Common myeloid progenitor, CD34-positive (primary cell): ENCODE data around the gene CNKSR1.
"Not testable (repeated sequence)": the region's sequence is repeated elsewhere in the genome, so short reads cannot be mapped to it uniquely, and the experiment has no call there.

Experiments used
- CTCF ChIA-PET: fragments of 350-600 bp; sonication (Branson Sonifier 250); formaldehyde crosslinking; loops from one replicate; lab custom pipeline; 2021; ENCODE audit warnings: antibody characterized with exemption; lab: Charles Lee
- POLR2A ChIA-PET: fragments of 350-600 bp; sonication (Branson Sonifier 250); formaldehyde crosslinking; loops from one replicate; lab custom pipeline; 2021; ENCODE audit warnings: antibody characterized with exemption; lab: Charles Lee
- DNase-seq, 3 donors: peaks; one replicate each; pipeline versions ENCODE4 v3.0.0 to v3.0.0-alpha.2; 2013
- H3K27ac ChIP-seq, 2 experiments: 1 replicate in 1 of 2; 2 replicates in 1 of 2; pipeline ENCODE4 v1.7.0; 2013; ENCODE audit warnings: inconsistent platforms in 2 of 2, low read length in 2 of 2, mild to moderate bottlenecking in 2 of 2, low read depth in 1 of 2, moderate library complexity in 1 of 2; ENCODE audit not compliant: severe bottlenecking in 2 of 2, insufficient read depth in 1 of 2, poor library complexity in 1 of 2
- H3K27me3 ChIP-seq, 5 experiments: replicated peaks in 2 of 5; 1 replicate in 3 of 5; 2 replicates in 2 of 5; pipeline versions ENCODE4 v1.6.1 to v1.7.0; 2013; ENCODE audit warnings: low read length in 4 of 5, mild to moderate bottlenecking in 2 of 5, moderate library complexity in 2 of 5, inconsistent platforms in 1 of 5; ENCODE audit not compliant: insufficient read depth in 5 of 5, control insufficient read depth in 4 of 5
- H3K36me3 ChIP-seq, 4 experiments: 1 replicate in 2 of 4; 2 replicates in 2 of 4; pipeline versions ENCODE4 v1.6.1 to v1.7.0; 2013; ENCODE audit warnings: low read length in 3 of 4, control low read depth in 1 of 4, mild to moderate bottlenecking in 1 of 4; ENCODE audit not compliant: control insufficient read depth in 4 of 4, insufficient read depth in 4 of 4
- H3K4me1 ChIP-seq, 4 experiments: 1 replicate in 3 of 4; 2 replicates in 1 of 4; pipeline versions ENCODE4 v1.6.1 to v1.7.1; 2013; ENCODE audit warnings: low read length in 3 of 4, mild to moderate bottlenecking in 3 of 4, control low read depth in 1 of 4, inconsistent platforms in 1 of 4, moderate library complexity in 1 of 4; ENCODE audit not compliant: control insufficient read depth in 4 of 4, insufficient read depth in 4 of 4; ENCODE audit errors: control extremely low read depth in 1 of 4
- H3K4me3 ChIP-seq, 7 experiments: 1 replicate in 4 of 7; 2 replicates in 3 of 7; pipeline versions ENCODE4 v1.5.1 to v1.7.0; 2013; ENCODE audit warnings: mild to moderate bottlenecking in 7 of 7, low read length in 6 of 7, moderate library complexity in 6 of 7, inconsistent platforms in 2 of 7, low read depth in 2 of 7, control low read depth in 1 of 7; ENCODE audit not compliant: insufficient read depth in 4 of 7, control insufficient read depth in 1 of 7; ENCODE audit errors: extremely low read depth in 1 of 7
- H3K9me3 ChIP-seq, 5 experiments: 1 replicate in 4 of 5; 2 replicates in 1 of 5; pipeline versions ENCODE4 v1.6.1 to v1.7.1; 2013; ENCODE audit warnings: low read length in 4 of 5, mild to moderate bottlenecking in 2 of 5, inconsistent platforms in 1 of 5, low read depth in 1 of 5, moderate library complexity in 1 of 5; ENCODE audit not compliant: control insufficient read depth in 4 of 5, insufficient read depth in 2 of 5; ENCODE audit errors: control extremely low read depth in 1 of 5
- WGBS: methylation state at CpG from one replicate; pipeline ENCODE4 v1.1.5; 2013; ENCODE audit not compliant: insufficient coverage; 5-methylcytosine and 5-hydroxymethylcytosine counted together

CNKSR1 gene

GRCh38 chr1:26220199-26220912 is 43.1 kb downstream of the CNKSR1 start:
- Histone ChIP-seq H3K4me1 (peaks cover 0 to 10% (median 1%) of the 10 kb centered on the region in 4 experiments), H3K9me3 (no peaks in the 10 kb centered on the region), H3K36me3 (no peaks in the 10 kb centered on the region), H3K4me3 (no peak overlapping the region), H3K27ac (no peak overlapping the region), H3K27me3 (peaks cover 0 to 10% (median 0%) of the 10 kb centered on the region in 5 experiments)
- POLR2A ChIA-PET = no interaction called here
- 66% methylated on average over 20 of the region's 27 CpGs for WGBS
- CTCF ChIA-PET = interaction anchor here (0.9 kb wide), 1 partner anchor 75 kb away, joined by 3 read pairs; no protein-coding TSS in a partner anchor
- no peak for DNase-seq

- Histone ChIP-seq H3K9me3 (no peaks in the 10 kb centered on the region), H3K4me1 (peaks cover 0 to 16% (median 7%) of the 10 kb centered on the region in 4 experiments), H3K36me3 (no peaks in the 10 kb centered on the region), H3K27me3 (peaks cover 0 to 14% (median 4%) of the 10 kb centered on the region in 5 experiments), H3K4me3 (no peak overlapping the region), H3K27ac (no peak overlapping the region)
- POLR2A ChIA-PET = no interaction called here
- CTCF ChIA-PET = no interaction called here
- WGBS = 100% methylated on average over 2 of the region's 2 CpGs
- DNase-seq = no peak
These were observed 43.8 kb downstream of the CNKSR1 start for GRCh38 chr1:26221094-26221493.

GRCh38 chr1:26224606-26225005 is 47.3 kb downstream of the CNKSR1 start:
- H3K36me3 ChIP-seq = no peaks in the 10 kb centered on the region
- POLR2A ChIA-PET = no interaction called here
- no peak for DNase-seq
- CTCF ChIA-PET = no interaction called here
- H3K27ac ChIP-seq = no peak overlapping the region
- no peaks in the 10 kb centered on the region for H3K9me3 ChIP-seq
- H3K4me1 ChIP-seq = peaks cover 0 to 16% (median 7%) of the 10 kb centered on the region in 4 experiments
- 80% methylated on average over 2 of the region's 7 CpGs for whole genome bisulfite sequencing
- H3K27me3 ChIP-seq = peaks cover 0 to 16% (median 9%) of the 10 kb centered on the region in 5 experiments
- H3K4me3 ChIP-seq = peak overlapping the region in 4 of 7 experiments; percentile 56 to 85 (median 74)

GRCh38 chr1:26225033-26225831 is 47.9 kb downstream of the CNKSR1 start:
- ChIA-PET CTCF (interaction anchor here (2.1 kb wide), 1 partner anchor 13 kb away, joined by 5 read pairs; no protein-coding TSS in a partner anchor), POLR2A (no interaction called here)
- Histone ChIP-seq H3K27me3 (peaks cover 0 to 16% (median 9%) of the 10 kb centered on the region in 5 experiments), H3K9me3 (no peaks in the 10 kb centered on the region), H3K4me1 (peaks cover 0 to 16% (median 7%) of the 10 kb centered on the region in 4 experiments), H3K27ac (no peak overlapping the region), H3K36me3 (no peaks in the 10 kb centered on the region), H3K4me3 (peak overlapping the region; percentile 1 to 85 (median 56))
- DNase-seq = peak in 2 of 3 donors; percentile 64 to 74
- 6% methylated on average over 44 of the region's 50 CpGs for WGBS

GRCh38 chr1:26230682-26231081 is 53.4 kb downstream of the CNKSR1 start:
- peak in 1 of 3 donors; percentile 18 for DNase-seq
- H3K4me3 ChIP-seq, H3K27me3 ChIP-seq, H3K27ac ChIP-seq, POLR2A ChIA-PET, H3K36me3 ChIP-seq, H3K9me3 ChIP-seq: not testable (repeated sequence)
- 60% methylated on average over 1 of the region's 2 CpGs for WGBS
- H3K4me1 ChIP-seq = peaks cover 3 to 21% (median 11%) of the 10 kb centered on the region in 4 experiments
- CTCF ChIA-PET = interaction anchor here (1.2 to 1.6 kb wide), 2 partner anchors 18 to 26 kb away, joined by 3 to 4 read pairs; no protein-coding TSS in a partner anchor

- peak within 1 kb of the TSS; percentile 78 to 96 for H3K27ac ChIP-seq
- DNase-seq = peak; percentile 97 to 98 (median 98)
- WGBS = 0% methylated on average over 61 of the region's 73 CpGs
- no peaks in the 10 kb centered on the region for H3K36me3 ChIP-seq
- H3K4me3 ChIP-seq = peak within 1 kb of the TSS; percentile 71 to 99 (median 93)
- H3K4me1 ChIP-seq = peaks cover 3 to 35% (median 19%) of the 10 kb centered on the region in 4 experiments
- CTCF ChIA-PET = interaction anchor here (0.7 to 2.3 kb wide), 20 partner anchors 10 to 131 kb away, joined by 3 to 12 read pairs (median 3); partner anchors contain the start of genes C1orf232, CATSPER4 and ZNF593
- H3K9me3 ChIP-seq = no peaks in the 10 kb centered on the region
- POLR2A ChIA-PET = interaction anchor here (0.7 to 2.1 kb wide), 4 partner anchors 42 to 64 kb away, joined by 3 to 7 read pairs (median 3); partner anchors contain the start of gene ZNF593
- no peaks in the 10 kb centered on the region for H3K27me3 ChIP-seq
These were observed 56.8 kb downstream of the CNKSR1 start, which contains the start of gene CEP85 for GRCh38 chr1:26233903-26234643. Gene CEP85 (plus strand): TSS chr1:26234200. CDS start chr1:26239784, 5,584 bp downstream.
